IPS DF 6.9 (cell line): ENCODE measurements around the gene FER.
"Not testable (repeated sequence)": the region's sequence is repeated elsewhere in the genome, so short reads cannot be mapped to it uniquely, and the experiment has no call there.

Source experiments
- DNase-seq: peaks from one replicate; pipeline ENCODE4 v3.0.0-alpha.2; 2013; ENCODE audit warnings: low read depth, low spot score
- H3K27ac ChIP-seq: one replicate; pipeline ENCODE4 v1.5.1; 2013; ENCODE audit warnings: low read length, control low read depth
- H3K27me3 ChIP-seq: 2 replicates; pipeline ENCODE4 v1.6.1; 2013; ENCODE audit warnings: mild to moderate bottlenecking, low read length; ENCODE audit not compliant: control insufficient read depth, insufficient read depth
- H3K36me3 ChIP-seq: 2 replicates; pipeline ENCODE4 v1.6.1; 2013; ENCODE audit warnings: low read length; ENCODE audit not compliant: control insufficient read depth, insufficient read depth
- H3K4me1 ChIP-seq: 2 replicates; pipeline ENCODE4 v1.6.1; 2013; ENCODE audit warnings: low read length; ENCODE audit not compliant: control insufficient read depth, insufficient read depth
- H3K4me3 ChIP-seq: 2 replicates; pipeline ENCODE4 v1.5.1; 2013; ENCODE audit warnings: mild to moderate bottlenecking, low read length
- H3K9me3 ChIP-seq: 2 replicates; pipeline ENCODE4 v1.6.1; 2013; ENCODE audit warnings: low read length, inconsistent platforms; ENCODE audit not compliant: control insufficient read depth, insufficient read depth
- WGBS: extraction: QIAGEN DNeasy Blood & Tissue Kit; methylation state at CpG from one replicate; pipeline ENCODE4 v1.1.7; 2013; ENCODE audit warnings: mixed read lengths, missing lambda C conversion rate; ENCODE audit not compliant: insufficient read length, insufficient coverage; 5-methylcytosine and 5-hydroxymethylcytosine counted together

The FER gene

GRCh38 chr5:108876451-108876850 lies 128.8 kb downstream of the FER start:
- Histone ChIP-seq H3K4me1 (no peaks in the 10 kb centered on the region), H3K9me3 (no peaks in the 10 kb centered on the region), H3K27me3 (no peaks in the 10 kb centered on the region), H3K4me3 (no peak overlapping the region), H3K36me3 (no peaks in the 10 kb centered on the region), H3K27ac (no peak overlapping the region)
- no peak for DNase-seq

- no peak for DNase-seq
- no peaks in the 10 kb centered on the region for H3K36me3 ChIP-seq
- no peak overlapping the region for H3K4me3 ChIP-seq
- WGBS: no CpG with 5 or more reads among the region's 2 CpGs
- H3K27ac ChIP-seq: no peak overlapping the region
- no peaks in the 10 kb centered on the region for H3K4me1 ChIP-seq
- no peaks in the 10 kb centered on the region for H3K9me3 ChIP-seq
- H3K27me3 ChIP-seq: no peaks in the 10 kb centered on the region
These were observed 131.1 kb downstream of the FER start for GRCh38 chr5:108878756-108879155.

GRCh38 chr5:108881133-108881532 lies 133.4 kb downstream of the FER start:
- no CpG with 5 or more reads among the region's 6 CpGs for WGBS
- Histone ChIP-seq H3K36me3 (no peaks in the 10 kb centered on the region), H3K27ac (no peak overlapping the region), H3K9me3 (no peaks in the 10 kb centered on the region), H3K4me3 (no peak overlapping the region), H3K27me3 (no peaks in the 10 kb centered on the region), H3K4me1 (no peaks in the 10 kb centered on the region)
- no peak for DNase-seq

- no peak for DNase-seq
- H3K4me3 ChIP-seq: no peak overlapping the region
- no peaks in the 10 kb centered on the region for H3K36me3 ChIP-seq
- H3K27me3 ChIP-seq: no peaks in the 10 kb centered on the region
- no peaks in the 10 kb centered on the region for H3K9me3 ChIP-seq
- H3K4me1 ChIP-seq: no peaks in the 10 kb centered on the region
- whole genome bisulfite sequencing: 100% methylated on average over 1 of the region's 4 CpGs
- H3K27ac ChIP-seq: no peak overlapping the region
These were observed 137.0 kb downstream of the FER start for GRCh38 chr5:108884736-108885135.

DNA sequence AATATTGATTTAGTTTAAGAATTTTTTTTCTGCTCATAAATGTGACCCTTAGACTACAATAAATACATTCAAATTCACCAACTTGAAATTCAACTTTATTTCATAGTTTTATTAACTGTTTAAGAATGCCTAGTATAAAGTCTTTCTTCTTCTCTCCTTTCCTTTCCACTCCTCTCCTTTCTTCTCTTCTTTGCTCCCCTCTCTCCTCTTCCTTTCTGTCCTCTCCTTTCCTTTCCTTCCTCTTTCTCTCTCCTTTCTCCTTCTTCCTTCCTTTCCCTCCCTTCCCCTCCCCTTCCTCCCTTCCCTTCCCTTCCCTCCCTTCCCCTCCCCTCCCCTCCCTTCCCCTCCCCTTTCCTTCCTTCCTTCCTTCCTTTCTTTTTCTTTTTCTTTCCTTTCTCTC lies 150.6 kb downstream of the FER start:
- no peak for DNase-seq
- Histone ChIP-seq H3K27me3 (no peaks in the 10 kb centered on the region), H3K9me3 (no peaks in the 10 kb centered on the region), H3K36me3 (no peaks in the 10 kb centered on the region), H3K4me3 (no peak overlapping the region), H3K27ac (no peak overlapping the region), H3K4me1 (no peaks in the 10 kb centered on the region)

- Histone ChIP-seq H3K4me3 (no peak overlapping the region), H3K27ac (no peak overlapping the region), H3K9me3 (no peaks in the 10 kb centered on the region), H3K36me3 (no peaks in the 10 kb centered on the region), H3K4me1 (no peaks in the 10 kb centered on the region), H3K27me3 (no peaks in the 10 kb centered on the region)
- no peak for DNase-seq
These were observed 151.0 kb downstream of the FER start for GRCh38 chr5:108898707-108899106.

DNA sequence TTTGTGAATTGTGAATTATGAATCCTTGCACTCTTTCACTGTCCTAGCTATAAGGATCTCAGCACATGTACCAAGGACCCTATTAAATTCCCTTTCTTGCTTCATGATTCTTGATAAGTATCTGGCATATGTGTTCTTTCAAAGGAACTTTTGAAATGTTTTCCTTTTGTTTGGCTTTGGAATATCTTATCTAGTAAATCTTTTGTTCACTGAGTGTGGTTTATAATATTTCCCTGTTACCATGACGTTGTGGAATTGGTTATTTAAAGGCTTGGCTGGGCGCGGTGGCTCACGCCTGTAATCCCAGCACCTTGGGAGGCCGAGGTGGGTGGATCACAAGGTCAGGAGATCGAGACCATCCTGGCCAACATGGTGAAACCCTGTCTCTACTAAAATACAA lies 151.5 kb downstream of the FER start:
- H3K27me3 ChIP-seq, H3K36me3 ChIP-seq: not testable (repeated sequence)
- WGBS: no CpG with 5 or more reads among the region's 6 CpGs

GRCh38 chr5:108900668-108901067 lies 153.0 kb downstream of the FER start:
- Histone ChIP-seq H3K4me3 (no peak overlapping the region), H3K27ac (no peak overlapping the region)

More for the DNA sequence above, 151.5 kb downstream of the FER start:
- H3K9me3 ChIP-seq, H3K27ac ChIP-seq, H3K4me1 ChIP-seq, DNase-seq, H3K4me3 ChIP-seq: not testable (repeated sequence)

DNA sequence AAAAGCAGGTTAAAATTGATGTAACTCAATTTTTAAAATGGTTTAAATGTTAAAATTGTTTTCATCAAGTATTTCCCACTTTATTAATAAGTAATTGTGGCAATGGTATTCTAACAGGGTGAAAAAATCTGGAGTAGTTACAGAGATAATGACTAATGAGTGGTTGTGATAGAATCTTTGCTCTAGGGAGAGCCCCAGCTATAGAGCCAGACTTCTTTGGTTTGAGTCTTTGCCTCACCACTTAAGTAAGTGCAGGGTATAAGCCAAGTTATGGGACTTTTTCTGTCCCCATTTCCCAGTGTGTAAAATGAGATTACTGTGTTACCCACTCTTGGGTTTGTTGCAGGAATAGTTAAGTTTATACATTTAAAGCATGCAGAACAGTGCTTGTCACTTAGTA lies 158.1 kb downstream of the FER start:
- Histone ChIP-seq H3K4me1 (no peaks in the 10 kb centered on the region), H3K36me3 (no peaks in the 10 kb centered on the region), H3K4me3 (no peak overlapping the region), H3K27ac (no peak overlapping the region), H3K9me3 (no peaks in the 10 kb centered on the region), H3K27me3 (no peaks in the 10 kb centered on the region)
- DNase-seq: no peak

More at GRCh38 chr5:108900668-108901067, 153.0 kb downstream of the FER start:
- Histone ChIP-seq H3K36me3 (no peaks in the 10 kb centered on the region), H3K9me3 (no peaks in the 10 kb centered on the region), H3K27me3 (no peaks in the 10 kb centered on the region), H3K4me1 (no peaks in the 10 kb centered on the region)
- WGBS: no CpG with 5 or more reads among the region's 3 CpGs
- DNase-seq: no peak

DNA sequence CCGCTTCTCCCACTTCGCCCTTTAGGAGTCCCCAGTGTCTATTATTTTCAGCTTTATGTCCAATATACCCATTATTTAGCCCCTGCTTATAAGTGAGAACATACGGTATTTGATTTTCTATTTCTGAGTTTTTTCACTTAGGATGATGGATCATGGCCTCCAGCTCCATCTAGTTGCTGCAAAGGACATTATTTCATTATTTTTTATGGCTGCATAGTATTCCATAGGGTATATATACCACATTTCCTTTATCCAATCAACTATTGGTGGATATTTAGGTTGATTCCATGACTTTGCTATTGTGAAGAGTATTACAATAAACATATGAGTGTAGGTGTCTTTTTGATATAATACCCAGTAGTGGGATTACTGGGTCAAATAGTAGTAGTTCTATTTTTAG lies 162.9 kb downstream of the FER start:
- WGBS: no CpG with 5 or more reads among the region's 3 CpGs
- Histone ChIP-seq H3K9me3 (no peaks in the 10 kb centered on the region), H3K27me3 (no peaks in the 10 kb centered on the region), H3K4me1 (no peaks in the 10 kb centered on the region), H3K27ac (no peak overlapping the region), H3K36me3 (no peaks in the 10 kb centered on the region), H3K4me3 (no peak overlapping the region)
- DNase-seq: no peak

DNA sequence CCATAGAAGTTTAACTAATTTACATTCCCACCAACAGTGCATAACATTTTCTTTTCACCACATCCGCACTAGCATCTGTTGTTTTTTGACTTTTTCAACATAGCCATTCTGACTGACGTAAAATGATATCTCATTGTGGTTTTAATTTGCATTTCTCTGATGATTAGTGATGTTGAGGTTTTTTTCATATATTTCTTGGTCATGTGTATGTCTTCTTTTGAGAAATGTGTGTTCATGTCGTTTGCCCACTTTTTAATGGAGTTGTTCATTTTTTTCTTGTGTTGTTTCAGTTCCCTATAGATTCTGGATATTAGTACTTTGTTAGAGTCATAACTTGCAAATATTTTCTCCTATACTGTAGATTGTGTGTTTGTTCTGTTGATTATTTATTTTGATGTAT lies 163.4 kb downstream of the FER start:
- Histone ChIP-seq H3K27me3 (no peaks in the 10 kb centered on the region), H3K4me3 (no peak overlapping the region), H3K4me1 (no peaks in the 10 kb centered on the region), H3K9me3 (no peaks in the 10 kb centered on the region), H3K36me3 (no peaks in the 10 kb centered on the region), H3K27ac (no peak overlapping the region)
- no CpG with 5 or more reads among the region's 3 CpGs for WGBS
- DNase-seq: no peak

DNA sequence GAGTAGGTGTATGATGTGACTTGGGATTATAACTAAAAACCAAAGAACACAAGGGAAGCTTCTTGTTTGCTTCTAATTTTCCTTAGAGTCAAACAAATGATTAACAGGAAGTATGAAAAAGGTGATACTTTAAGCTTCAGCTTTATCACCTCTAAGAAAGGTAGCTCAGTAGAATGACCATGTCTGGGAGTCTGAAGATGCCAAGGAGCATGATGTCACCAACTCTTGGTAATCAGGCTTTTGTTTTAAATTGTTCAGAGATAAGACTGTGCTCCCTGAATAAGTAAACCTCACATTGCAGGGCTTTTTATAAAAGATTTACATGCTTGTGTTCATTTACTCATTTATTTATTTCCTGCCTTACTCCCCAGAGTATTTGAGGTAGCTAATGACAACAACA lies 169.9 kb downstream of the FER start:
- H3K36me3 ChIP-seq: no peaks in the 10 kb centered on the region
- no peak overlapping the region for H3K4me3 ChIP-seq
- no peaks in the 10 kb centered on the region for H3K4me1 ChIP-seq
- no peak for DNase-seq
- H3K27ac ChIP-seq: no peak overlapping the region
- no peaks in the 10 kb centered on the region for H3K27me3 ChIP-seq
- no peaks in the 10 kb centered on the region for H3K9me3 ChIP-seq
